WI38 (cell line): ENCODE data around the gene STRADB.
"Not testable (repeated sequence)": the region's sequence is repeated elsewhere in the genome, so short reads cannot be mapped to it uniquely, and the experiment has no call there.

Experiments used
- H3K4me3 ChIP-seq: 2 replicates; pipeline ENCODE4 v1.5.1; 2011; ENCODE audit warnings: low read depth, mild to moderate bottlenecking, control low read depth, low read length
- TF ChIP-seq, protein P1 (sequence below): IDR thresholded peaks from 2 replicates; pipeline ENCODE4 v1.5.1; 2012; ENCODE audit warnings: low read depth, mild to moderate bottlenecking, control low read depth, low read length

The STRADB gene

DNA sequence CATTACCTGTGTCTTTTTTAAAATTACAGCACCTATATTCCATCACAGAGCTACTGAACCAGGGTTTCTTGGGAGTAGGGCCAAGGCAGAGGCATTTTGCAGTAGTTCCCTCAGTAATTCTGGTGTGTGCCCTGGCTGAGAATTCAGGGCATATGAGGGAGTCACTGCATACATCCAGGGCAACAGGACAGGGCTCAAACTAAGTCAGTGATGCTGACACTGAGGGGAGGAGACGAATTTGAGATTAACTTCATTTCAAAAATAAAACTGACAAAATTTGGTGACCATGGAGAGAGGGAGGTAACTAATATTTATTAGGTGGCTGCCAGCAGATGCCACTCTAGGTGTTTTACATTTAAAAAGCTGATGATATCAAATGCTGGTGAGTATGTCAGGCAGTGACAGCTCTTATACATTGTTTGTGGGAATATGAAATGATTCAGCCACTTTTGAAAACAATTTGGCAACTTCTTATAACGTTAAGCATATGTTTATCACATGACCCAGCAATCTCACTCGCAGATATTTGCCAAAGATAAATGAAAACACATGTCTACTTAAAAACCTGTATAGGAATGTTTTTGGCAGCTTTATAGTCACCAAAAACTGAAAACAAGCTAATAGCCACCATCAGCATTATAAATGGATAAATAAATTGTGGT lies 20.3 kb downstream of the STRADB start:
- no peak overlapping the region for H3K4me3 ChIP-seq
- TF ChIP-seq, protein P1, sequence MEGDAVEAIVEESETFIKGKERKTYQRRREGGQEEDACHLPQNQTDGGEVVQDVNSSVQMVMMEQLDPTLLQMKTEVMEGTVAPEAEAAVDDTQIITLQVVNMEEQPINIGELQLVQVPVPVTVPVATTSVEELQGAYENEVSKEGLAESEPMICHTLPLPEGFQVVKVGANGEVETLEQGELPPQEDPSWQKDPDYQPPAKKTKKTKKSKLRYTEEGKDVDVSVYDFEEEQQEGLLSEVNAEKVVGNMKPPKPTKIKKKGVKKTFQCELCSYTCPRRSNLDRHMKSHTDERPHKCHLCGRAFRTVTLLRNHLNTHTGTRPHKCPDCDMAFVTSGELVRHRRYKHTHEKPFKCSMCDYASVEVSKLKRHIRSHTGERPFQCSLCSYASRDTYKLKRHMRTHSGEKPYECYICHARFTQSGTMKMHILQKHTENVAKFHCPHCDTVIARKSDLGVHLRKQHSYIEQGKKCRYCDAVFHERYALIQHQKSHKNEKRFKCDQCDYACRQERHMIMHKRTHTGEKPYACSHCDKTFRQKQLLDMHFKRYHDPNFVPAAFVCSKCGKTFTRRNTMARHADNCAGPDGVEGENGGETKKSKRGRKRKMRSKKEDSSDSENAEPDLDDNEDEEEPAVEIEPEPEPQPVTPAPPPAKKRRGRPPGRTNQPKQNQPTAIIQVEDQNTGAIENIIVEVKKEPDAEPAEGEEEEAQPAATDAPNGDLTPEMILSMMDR: no peak

DNA sequence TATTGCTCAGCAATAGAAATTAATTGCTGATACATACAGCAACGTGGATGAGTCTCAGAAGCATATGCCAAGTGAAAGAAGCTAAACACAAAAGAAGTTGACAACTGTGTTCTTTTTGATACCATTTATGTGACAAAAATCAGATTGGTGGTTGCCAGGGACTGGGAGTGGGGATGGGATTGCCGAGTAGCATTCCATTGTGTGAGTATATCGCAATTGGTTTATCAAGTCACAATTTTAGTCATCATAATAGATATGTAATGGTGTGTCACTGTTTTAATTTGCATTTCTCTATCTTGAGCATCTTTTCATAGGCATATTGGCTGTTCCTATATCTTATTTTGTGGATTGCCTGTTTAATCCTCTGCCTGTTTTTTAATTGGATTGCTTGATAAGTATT lies 20.9 kb downstream of the STRADB start:
- TF ChIP-seq, protein P1: no peak
- no peak overlapping the region for H3K4me3 ChIP-seq

DNA sequence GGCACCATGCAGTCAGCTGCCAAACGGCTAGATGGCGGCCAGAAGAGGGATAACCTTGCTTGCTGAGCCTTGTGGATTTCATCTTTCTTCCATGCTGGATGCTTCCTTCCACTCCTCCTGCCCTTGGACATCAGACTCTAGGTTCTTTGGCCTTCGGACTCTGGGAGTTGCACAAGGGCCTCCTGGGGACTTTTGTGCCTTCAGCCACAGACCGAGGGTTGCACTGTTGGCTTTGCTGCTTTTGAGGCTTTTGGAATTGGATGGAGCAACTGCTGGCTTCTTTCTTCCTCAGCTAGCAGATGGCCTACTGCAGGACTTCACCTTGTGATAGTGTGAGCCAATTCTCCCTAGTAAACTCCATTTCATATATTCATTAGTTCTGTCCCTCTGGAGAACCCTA lies 31.0 kb downstream of the STRADB start:
- TF ChIP-seq, protein P1: no peak

DNA sequence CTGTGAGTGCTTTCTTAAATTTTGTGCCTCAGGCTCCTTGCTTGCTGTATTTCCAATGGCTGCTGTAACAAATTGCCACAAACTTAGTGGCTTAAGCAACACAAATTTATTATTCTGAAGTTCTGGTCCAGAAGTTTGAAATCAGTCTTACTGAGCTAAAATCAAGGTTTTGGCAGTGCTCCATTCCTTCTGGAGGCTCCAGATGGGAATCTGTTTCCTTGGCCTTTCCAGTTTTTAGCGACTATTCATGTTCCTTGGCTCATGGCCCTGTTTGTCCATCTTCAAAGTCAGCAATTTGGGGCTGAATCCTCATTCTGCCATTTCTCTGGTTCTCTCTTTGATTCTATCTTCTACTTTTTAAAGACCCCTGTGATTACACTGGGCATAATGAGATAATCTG lies 31.8 kb downstream of the STRADB start:
- H3K4me3 ChIP-seq: no peak overlapping the region
- TF ChIP-seq, protein P1: no peak

More for the DNA sequence above, 31.0 kb downstream of the STRADB start:
- no peak overlapping the region for H3K4me3 ChIP-seq

DNA sequence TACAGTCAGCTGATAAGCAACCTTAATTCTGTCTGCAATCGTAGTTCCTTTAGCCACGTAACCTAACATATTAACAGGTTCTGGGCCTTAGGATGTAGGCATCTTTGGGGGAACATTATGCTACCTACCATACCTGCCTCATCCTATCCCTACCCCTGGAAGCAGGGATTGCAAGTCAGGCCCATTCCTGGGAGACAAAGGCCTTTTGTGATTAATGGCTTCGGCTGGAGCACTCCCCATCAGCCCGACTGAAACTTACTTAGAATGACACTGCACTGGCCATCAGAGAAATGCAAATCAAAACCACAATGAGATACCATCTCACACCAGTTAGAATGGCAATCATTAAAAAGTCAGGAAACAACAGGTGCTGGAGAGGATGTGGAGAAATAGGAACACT lies 32.2 kb downstream of the STRADB start:
- H3K4me3 ChIP-seq: not testable (repeated sequence)

DNA sequence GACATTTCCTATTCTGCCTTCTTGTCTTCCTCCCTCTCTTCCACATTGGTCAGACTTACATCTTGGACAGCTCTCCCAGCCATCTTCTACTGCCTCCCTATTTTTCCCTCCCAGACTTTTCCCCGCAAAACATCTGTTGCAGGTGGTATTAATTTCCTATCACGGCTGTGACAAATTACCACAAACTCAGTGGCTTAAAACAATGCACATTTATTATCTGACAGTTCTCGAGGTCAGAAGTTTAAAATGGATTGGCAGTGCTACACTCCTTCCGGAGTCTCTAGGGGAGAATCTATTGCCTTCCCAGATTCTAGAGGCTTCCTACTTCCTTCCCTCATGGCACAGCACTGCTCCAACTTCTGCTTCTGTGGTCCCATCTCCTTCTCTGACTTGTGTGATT lies 33.3 kb downstream of the STRADB start:
- TF ChIP-seq, protein P1: no peak
- no peak overlapping the region for H3K4me3 ChIP-seq

DNA sequence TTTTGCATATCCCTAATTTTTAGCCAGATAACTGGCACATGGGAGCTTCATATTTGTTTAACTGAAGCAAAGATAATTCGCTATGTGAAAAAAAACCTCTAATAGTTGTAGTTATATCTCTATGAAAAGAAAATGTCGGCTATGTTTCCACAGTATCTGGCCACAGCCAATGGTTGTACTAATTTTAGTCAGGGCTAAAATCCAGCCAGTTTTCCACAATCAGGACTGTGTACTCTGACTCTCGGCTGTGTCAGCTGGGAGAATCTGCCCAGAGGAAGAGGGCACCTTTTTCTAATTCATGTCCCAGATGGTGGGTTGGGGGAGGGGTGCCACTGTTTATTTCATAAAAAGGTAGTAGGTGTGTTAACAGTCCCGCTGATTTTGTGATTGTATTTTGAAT lies 38.8 kb downstream of the STRADB start:
- TF ChIP-seq, protein P1: no peak

DNA sequence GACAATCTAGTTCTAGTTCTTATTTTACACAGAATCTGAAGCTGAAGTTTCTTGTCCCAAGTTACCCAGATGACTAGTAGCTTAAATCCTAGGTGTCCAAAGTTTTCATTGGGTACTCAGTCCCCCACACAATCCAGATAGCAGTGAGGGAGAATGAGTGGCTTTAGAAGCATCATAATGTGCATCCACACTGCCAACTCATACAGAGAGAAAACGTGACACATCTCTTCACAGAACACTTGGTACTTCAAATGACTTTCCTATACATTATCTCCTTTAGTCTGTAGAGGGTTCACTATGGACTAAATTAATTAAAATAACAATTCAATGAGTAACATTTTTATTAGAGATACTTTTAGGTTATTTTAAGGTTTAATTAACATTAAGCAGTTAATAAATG lies 45.2 kb downstream of the STRADB start:
- TF ChIP-seq, protein P1: no peak
- H3K4me3 ChIP-seq: no peak overlapping the region

More for the DNA sequence above, 38.8 kb downstream of the STRADB start:
- no peak overlapping the region for H3K4me3 ChIP-seq
